Brain microvascular endothelial cell (primary cell): Measurements from ENCODE around the gene STING1.

Experiments used
- DNase-seq: peaks from one replicate; pipeline ENCODE4 v3.0.0-alpha.2; 2020
- H3K27ac ChIP-seq: fragments of 250-450 bp; sonication (Bioruptor Pico); 2 replicates; pipeline ENCODE4 v1.5.1; 2020; ENCODE audit warnings: mild to moderate bottlenecking, moderate library complexity
- H3K27me3 ChIP-seq: fragments of 250-450 bp; sonication (Bioruptor Pico); replicated peaks from 2 replicates; pipeline ENCODE4 v1.5.1; 2020; ENCODE audit warnings: mild to moderate bottlenecking
- H3K36me3 ChIP-seq: fragments of 250-450 bp; sonication (Bioruptor Pico); replicated peaks from 2 replicates; pipeline ENCODE4 v1.5.1; 2020; ENCODE audit warnings: mild to moderate bottlenecking
- H3K4me3 ChIP-seq: 2 replicates; pipeline ENCODE4 v1.5.1; 2011; ENCODE audit warnings: low read depth, mild to moderate bottlenecking, control low read depth, low read length, moderate library complexity
- CTCF ChIP-seq: IDR thresholded peaks from 2 replicates; pipeline ENCODE4 v1.5.1; 2011; ENCODE audit warnings: low read depth, mild to moderate bottlenecking, moderate library complexity, low read length, control low read depth, inconsistent platforms; ENCODE audit errors: missing control alignments
- in situ Hi-C: cut with HindIII; loops from 2 replicates; pipeline ENCODE4 v1.10.0; 2017; ENCODE audit warnings: low sequenced_read_pairs, low pct_ligation_motif_present

Gene STING1

GRCh38 chr5:139454568-139455290 lies 27.8 kb downstream of the STING1 start:
- DNase-seq = no peak
- H3K27ac ChIP-seq = no peak overlapping the region
- H3K27me3 ChIP-seq = no peaks in the 10 kb centered on the region
- in situ Hi-C loops = no loop called here
- peaks cover 26% of the 10 kb centered on the region for H3K36me3 ChIP-seq
- TF ChIP-seq CTCF = no peak
- H3K4me3 ChIP-seq = no peak overlapping the region

GRCh38 chr5:139453683-139454567 lies 28.6 kb downstream of the STING1 start:
- peaks cover 30% of the 10 kb centered on the region for H3K36me3 ChIP-seq
- no peak overlapping the region for H3K27ac ChIP-seq
- in situ Hi-C loops = no loop called here
- no peaks in the 10 kb centered on the region for H3K27me3 ChIP-seq
- no peak for DNase-seq
- H3K4me3 ChIP-seq = no peak overlapping the region
- no peak for TF ChIP-seq CTCF

- in situ Hi-C loops = no loop called here
- TF ChIP-seq CTCF = no peak
- Histone ChIP-seq H3K36me3 (peaks cover 29% of the 10 kb centered on the region), H3K4me3 (no peak overlapping the region), H3K27me3 (no peaks in the 10 kb centered on the region), H3K27ac (no peak overlapping the region)
- DNase-seq = no peak
Measured at GRCh38 chr5:139451878-139452660, 30.5 kb downstream of the STING1 start.

GRCh38 chr5:139451176-139451575 lies 31.4 kb downstream of the STING1 start:
- Histone ChIP-seq H3K27me3 (no peaks in the 10 kb centered on the region), H3K36me3 (peaks cover 29% of the 10 kb centered on the region), H3K4me3 (no peak overlapping the region), H3K27ac (no peak overlapping the region)
- in situ Hi-C loops = no loop called here
- no peak for TF ChIP-seq CTCF
- no peak for DNase-seq

GRCh38 chr5:139446956-139447779 lies 35.4 kb downstream of the STING1 start:
- peaks cover 19% of the 10 kb centered on the region for H3K36me3 ChIP-seq
- no peaks in the 10 kb centered on the region for H3K27me3 ChIP-seq
- H3K4me3 ChIP-seq = no peak overlapping the region
- no peak for DNase-seq
- H3K27ac ChIP-seq = no peak overlapping the region
- in situ Hi-C loops = no loop called here
- no peak for TF ChIP-seq CTCF
